NT2/D1 (cell line): Measurements from ENCODE around the gene PPP1R7.

Source experiments
- SUZ12 ChIP-seq: IDR thresholded peaks from 2 replicates; pipeline ENCODE4 v1.6.1; 2011; ENCODE audit not compliant: insufficient read length, insufficient read depth; ENCODE audit errors: extremely low read depth
- YY1 ChIP-seq: IDR thresholded peaks from 2 replicates; pipeline ENCODE4 v1.6.1; 2011; ENCODE audit not compliant: insufficient read length, insufficient read depth
- ZNF274 ChIP-seq: IDR thresholded peaks from 2 replicates; pipeline ENCODE4 v1.6.1; 2011; ENCODE audit warnings: mild to moderate bottlenecking, low read depth, low read length

DNA sequence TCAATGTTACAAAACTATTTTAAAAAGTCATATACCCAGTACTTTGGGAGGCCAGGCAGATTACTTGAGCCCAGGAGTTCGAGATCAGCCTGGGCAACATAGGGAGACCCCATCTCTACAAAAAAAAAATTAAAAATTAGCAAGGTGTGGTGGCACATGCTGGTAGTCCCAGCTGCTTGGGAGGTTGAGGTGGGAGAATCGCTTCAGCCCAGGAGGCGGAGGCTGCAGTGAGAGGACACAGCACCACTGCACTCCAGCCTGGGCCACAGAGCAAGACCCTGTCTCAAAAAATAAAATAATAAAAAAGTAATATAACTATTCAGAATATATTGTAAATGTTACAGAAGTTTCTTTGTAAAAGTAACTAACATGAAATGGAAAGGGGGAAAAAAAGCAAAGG, 2.9 kb upstream of the PPP1R7 start:
- no peak for TF ChIP-seq SUZ12
- no peak for TF ChIP-seq ZNF274
- TF ChIP-seq YY1: no peak
